GM15510 (cell line): ENCODE data around the gene RPL4.

ENCODE experiments used
- POLR2A ChIP-seq: IDR thresholded peaks from 3 replicates; pipeline ENCODE4 v1.6.1; 2011; ENCODE audit warnings: borderline replicate concordance; ENCODE audit not compliant: insufficient read length; ENCODE audit errors: extremely low read depth

The RPL4 gene

DNA sequence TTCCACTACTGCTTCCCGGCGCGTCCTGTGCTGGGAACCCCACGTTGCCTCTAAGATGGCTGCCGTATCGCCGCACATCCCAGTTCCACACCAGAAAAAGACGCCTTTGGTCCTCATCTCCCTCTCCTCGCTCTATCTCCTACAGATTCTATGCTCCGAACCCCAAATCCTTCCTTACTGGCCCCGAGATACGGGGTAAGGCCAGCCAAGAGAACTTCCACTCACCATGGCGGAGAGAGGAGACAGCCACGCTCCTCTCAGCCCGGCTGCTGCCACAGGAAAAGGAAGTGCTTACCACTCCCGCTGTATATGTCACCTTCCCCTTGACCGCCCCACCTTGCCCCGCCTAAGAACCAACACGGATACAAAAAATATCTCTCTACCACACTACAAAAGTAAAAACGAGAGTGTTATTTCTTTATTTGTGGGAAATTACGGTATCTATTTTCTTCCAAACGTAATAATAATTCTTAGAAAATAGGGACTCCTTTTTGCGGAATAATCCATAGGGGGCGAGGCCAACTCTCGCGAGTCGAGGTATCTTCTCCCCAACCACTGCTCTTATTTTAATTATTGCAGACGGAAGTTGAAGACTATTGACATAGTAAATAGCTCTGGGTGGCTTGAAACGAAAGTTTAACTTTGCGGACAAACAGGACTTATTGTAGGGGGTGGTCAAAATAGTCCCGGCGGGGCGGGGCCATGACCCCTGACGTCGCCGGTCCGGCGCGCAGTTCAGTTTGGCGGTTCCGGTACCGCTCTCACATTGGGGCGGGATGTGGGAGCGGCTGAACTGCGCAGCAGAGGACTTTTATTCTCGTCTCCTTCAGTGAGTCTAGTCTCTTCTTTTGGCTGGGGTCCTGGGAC lies at the start of gene RPL4, which contains the start of gene ZWILCH:
Gene RPL4, minus strand, starts transcription at position 293 of the 867 bp plus-strand sequence. Its CDS starts 65 bp downstream, at position 228.
Gene ZWILCH, plus strand, starts transcription at position 764 of the 867 bp plus-strand sequence. Its CDS starts 13 bp downstream, at position 777.
- peak; percentile 91 for TF ChIP-seq POLR2A

DNA sequence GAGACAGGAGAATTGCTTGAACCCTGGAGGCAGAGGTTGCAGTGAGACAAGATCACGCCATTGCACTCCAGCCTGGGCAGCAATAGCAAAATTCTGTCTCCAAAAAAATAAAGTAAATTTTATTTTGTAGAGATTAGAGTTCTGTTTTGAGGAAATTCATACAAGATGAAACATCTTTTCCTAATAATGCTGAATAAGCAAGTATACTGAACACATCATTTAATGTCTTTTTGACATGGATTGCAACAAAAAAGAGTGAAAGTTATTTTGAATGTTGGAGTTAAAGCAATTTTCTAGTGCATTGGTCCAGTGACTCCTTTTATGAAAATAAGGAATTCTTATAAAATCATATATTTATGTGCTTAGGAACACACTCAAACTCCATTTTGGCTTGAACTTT lies 40.6 kb upstream of the RPL4 start:
- TF ChIP-seq POLR2A, result no peak

DNA sequence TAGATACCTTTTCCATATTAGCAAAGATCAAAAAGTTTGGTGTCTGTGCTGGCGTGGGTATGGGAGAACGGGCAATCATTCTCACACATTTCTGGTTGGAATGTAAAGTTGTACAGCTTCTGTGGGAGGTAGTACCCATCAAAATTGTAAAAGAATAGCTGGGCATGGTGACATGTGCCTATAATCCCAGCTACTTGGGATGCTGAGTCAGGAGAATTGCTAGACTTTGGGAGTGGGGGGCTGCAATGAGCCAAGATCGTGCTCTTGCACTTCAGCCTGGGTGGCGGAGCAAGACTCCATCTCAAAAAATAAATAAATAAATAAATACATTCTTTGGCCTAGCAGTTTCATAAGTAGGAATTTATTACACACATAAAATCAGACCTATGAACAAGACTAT lies 38.2 kb upstream of the RPL4 start:
- TF ChIP-seq POLR2A, result no peak

DNA sequence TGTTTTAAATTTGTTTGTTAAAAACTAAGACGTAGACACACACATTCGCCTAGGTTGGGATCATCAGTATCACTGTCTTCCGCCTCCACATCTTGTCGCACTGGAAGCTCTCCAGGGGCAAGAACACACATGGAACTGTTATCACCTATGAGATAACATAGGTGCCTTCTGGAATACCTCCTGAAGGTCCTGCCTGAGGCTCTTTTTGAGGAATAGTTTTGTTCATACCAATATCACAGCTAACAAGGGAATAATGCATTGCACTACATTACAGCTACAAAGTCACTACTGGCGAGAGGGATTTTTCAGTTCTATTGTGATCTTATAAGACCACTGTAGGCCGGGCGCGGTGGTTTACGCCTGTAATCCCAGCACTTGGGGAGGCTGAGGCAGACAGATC lies 30.4 kb upstream of the RPL4 start:
- TF ChIP-seq POLR2A, result no peak

DNA sequence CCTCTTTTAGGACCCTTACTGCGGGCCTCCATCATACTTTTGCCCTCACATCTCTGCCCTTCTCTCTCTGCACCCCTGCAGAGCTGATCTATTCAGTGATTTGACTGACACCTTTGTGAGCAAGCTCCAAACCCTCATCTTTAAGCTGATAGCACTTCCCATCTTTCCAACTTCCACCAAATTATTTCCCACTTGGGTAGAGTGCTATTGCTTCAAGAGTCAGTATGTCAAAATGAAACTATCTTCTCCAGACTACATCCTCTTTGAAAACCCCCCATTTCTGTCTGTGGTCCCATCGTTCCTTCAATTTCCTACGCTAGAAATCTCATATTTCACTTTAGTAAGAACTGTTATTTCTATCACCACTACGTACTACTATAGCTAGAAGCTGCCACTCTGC lies 20.2 kb upstream of the RPL4 start:
- no peak for TF ChIP-seq POLR2A

DNA sequence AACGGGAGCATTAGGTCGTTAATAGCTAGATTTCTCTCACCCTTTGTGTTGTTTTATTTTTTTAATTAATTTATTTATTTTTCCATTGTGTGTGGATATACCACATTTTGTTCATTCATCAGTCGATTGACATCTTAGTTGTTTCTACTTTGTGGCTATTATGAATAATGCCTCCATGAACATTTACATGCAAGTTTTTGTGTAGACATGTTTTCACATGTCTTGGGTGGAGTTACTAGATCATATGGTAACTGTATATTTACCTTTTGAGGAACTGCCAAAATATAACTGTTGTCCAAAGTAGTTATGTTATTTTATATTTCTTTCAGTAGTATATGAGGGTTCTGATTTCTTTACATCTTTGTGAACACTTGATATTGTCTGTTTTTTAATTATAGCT lies 19.3 kb upstream of the RPL4 start:
- no peak for TF ChIP-seq POLR2A

DNA sequence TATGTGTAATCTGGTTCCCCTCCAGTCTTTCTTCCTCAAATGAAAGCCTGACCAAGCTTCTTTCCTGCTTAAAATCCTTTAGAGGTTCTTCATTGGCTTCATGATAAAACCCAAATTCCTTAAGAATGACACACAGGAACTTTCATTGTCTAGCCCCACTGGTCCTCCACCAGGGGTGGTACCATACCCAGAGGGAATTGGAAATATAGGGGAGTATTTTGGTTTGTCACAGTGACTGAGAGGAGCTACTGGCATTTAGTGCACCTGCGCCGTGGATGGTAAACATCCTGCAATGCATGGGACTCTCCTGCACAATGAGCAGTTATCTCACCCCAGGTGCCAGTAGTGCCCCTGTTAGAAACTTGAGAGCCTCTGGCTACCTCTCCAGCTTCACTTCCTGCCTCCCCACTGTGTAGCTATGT lies 11.3 kb upstream of the RPL4 start:
- no peak for TF ChIP-seq POLR2A

DNA sequence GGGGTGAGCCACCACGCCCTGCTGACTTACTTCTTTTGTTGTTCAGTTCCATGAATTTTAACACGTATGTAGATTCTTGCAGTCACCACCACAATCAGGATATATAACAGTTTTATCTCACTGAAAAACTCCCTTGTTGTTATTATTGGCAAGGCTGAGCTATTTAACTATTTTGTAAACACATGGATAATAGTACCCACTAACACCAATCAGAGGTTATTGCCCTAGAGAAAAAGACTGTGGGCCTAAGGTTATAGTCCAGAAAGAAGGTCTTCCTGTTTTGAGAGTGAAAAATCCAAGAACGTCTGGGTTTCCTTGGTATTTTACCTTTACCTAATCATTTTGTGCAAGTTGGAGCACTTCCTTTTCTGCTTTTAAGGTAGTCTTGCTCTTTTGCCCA lies 9.9 kb upstream of the RPL4 start:
- no peak for TF ChIP-seq POLR2A

DNA sequence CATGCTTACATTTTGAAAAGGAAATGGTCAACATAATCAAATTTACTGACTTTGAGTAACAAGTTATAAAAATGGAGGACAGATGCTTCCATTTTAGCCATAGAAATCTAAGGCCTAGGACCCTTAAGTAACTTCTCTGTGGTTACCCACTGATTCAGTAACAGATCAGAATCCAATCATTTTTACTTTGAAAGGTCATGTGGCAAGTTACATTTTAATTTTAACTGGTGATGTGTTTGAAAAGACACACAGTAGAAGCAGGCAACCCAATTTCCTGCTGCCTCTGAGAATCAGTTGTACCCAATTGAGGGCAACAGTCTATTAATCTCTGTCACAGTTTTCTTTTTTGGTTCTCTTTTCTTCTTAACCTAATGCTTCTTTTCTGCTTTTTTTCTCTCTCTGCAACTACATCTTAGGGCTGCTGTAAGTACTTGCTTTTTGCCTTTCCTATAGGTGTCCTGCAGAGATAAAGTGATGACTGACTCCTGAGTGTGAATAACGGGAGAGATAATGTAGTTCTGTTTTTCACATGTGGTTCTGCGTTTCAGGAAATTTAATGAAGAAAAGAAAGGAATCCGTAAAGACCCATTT lies 3.7 kb upstream of the RPL4 start:
- no peak for TF ChIP-seq POLR2A

DNA sequence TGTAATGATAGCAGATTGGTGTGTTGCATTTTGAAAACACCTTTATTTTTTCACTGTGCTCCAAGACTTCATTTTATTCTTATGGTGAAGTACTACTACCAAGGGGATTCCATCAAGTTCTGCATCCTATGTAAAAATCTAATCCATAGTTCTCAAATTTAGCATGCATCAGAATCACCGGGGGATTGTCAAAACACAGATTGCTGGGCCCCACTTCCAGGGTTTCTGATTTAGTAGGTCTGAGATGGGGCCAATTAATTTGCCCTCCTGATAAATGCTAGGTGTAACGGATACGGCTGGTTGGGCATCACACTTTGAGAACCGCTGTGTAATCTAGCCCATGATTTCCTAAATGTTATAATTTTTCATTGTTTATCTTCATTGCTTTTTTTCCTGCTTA lies 1.2 kb upstream of the RPL4 start:
- TF ChIP-seq POLR2A, result no peak

DNA sequence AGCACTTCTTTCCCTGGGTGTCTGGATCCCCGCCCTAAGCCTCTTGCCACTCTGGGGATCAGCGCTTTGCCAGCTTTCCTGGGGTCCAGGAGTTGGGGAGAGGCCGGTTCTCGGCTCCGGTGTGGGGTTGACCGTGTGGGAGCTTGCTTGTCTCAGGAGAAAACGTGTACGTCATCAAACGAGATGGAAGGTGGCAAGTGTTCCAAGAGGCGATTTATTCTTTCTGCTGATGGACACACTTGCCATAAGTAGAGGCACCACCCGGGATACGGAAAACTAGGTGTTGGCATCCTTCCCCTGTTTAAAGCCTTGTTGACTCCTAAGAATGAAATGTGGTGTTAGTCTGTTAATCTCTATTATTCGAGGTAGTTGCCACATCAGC lies 766 bp upstream of the RPL4 start:
- TF ChIP-seq POLR2A, result no peak

DNA sequence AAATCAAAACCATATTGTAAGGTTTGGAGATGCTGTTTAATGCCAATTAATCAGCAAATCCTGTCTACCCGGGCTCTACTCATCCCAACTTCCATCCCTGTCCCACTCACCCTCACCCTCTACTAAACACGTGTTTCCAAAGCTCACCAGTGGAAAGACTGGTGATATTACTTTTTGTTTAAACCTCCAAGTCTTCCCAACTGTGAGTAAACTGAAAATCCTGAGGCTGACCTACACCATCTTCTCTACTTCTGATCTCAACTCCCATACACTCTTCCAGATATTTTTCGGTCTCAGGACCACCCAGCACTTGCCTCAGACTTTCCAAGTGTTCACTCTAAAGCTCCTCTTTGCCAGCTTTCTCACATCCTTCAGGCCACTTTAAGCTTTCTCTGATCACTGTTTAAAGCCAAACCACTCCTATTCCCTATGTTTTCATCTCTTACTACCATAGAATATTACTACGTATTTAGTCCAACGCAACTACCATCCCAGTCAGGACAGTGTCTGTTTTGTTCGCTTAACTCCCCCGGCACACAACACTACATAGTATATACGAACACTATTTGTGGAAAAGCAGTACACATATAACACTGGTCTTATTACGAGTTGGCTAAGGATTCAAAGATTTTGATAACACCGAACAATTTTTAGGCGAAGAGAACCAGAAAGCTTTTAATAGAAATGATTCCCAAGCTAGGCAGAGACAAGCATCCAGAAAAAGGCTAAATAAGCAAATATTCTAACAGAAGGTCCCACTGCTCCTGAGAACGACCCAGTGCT lies 684 bp downstream of the RPL4 start:
- no peak for TF ChIP-seq POLR2A

DNA sequence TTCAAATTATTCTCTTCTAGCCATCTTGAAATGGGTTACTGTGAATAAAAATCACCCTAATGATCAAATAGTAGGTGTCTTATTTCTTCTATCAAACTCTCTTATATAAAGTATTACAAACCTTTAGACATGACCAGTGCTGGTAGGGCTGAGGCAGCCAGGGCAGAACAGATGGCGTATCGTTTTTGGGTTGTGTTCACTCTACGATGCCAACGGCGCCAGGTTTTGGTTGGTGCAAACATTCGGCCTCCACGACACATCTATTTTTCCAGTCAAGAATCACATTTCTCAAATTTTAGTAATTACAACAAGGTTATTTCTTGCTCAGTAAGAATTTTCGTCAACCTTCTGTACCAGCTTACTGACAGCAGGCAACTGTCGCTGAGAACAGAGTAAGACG lies 2.2 kb downstream of the RPL4 start:
- TF ChIP-seq POLR2A, result no peak

DNA sequence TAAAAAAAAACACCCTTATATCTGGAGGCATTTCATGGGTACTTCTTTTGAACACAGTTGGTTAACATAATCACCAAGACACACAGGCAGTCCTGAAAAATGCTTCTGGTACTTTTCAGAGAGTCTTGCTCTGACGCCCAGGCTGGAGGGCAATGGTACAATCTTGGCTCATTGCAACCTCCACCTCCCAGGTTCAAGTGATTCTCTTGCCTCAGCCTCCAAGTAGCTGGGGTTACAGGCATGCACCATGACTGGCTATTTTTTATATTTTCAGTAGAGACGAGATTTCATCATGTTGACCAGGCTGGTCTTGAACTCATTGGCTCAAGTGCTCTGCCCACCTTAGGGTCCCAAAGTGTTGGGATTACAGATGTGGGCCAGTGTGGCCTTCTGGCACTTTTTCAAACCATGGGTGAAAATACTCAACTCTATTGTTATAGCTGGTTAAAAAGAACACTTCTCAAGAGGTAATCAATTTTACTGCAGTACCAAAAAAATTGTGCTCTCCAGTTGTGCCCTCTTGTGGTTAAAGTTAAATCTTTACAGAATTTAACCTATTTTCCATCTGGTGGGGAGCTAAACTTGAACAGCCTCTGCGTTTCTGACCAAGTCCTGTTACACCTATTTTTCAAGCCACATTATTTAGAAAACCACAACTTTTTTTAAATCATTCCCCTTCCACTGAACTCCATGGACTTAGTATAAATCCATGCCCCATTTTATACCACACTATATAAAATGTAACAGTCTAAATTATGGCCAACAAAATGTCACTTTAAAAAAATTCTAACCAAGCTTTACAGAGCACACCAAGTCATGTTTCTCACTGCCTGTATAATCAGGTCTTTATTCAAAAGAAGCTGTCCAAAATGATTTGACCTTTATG lies 5.9 kb downstream of the RPL4 start:
- no peak for TF ChIP-seq POLR2A
